Activated naive CD4-positive, alpha-beta T cell treated with anti-CD3 and anti-CD28 coated beads, Interleukin-2, amount 10 ng/mL, durations not matched to agents 7 days and 5 days (primary cell): Measurements from ENCODE around the gene RFXANK.

Experiments
- CTCF ChIA-PET: fragments of 350-600 bp; sonication (Branson Sonifier 250); formaldehyde crosslinking; loops from one replicate; lab custom pipeline; 2021; ENCODE audit warnings: antibody characterized with exemption; lab: Charles Lee
- DNase-seq: peaks from one replicate; pipeline ENCODE4 v3.0.0-alpha.2; 2020
- H3K27ac Mint-ChIP-seq: one replicate; pipeline ENCODE4 v1.8.0; 2021; ENCODE audit warnings: mild to moderate bottlenecking, moderate library complexity, mixed read lengths
- H3K27me3 Mint-ChIP-seq: one replicate; pipeline ENCODE4 v1.8.0; 2021; ENCODE audit warnings: mild to moderate bottlenecking, mixed read lengths
- H3K36me3 Mint-ChIP-seq: one replicate; pipeline ENCODE4 v1.8.0; 2021; ENCODE audit warnings: mixed read lengths
- H3K4me1 Mint-ChIP-seq: one replicate; pipeline ENCODE4 v1.8.0; 2021; ENCODE audit warnings: mixed read lengths
- H3K4me3 Mint-ChIP-seq: one replicate; pipeline ENCODE4 v1.8.0; 2021; ENCODE audit warnings: mild to moderate bottlenecking, moderate library complexity, mixed read lengths
- H3K9me3 Mint-ChIP-seq: one replicate; pipeline ENCODE4 v1.8.0; 2021; ENCODE audit warnings: mixed read lengths

The RFXANK gene

DNA sequence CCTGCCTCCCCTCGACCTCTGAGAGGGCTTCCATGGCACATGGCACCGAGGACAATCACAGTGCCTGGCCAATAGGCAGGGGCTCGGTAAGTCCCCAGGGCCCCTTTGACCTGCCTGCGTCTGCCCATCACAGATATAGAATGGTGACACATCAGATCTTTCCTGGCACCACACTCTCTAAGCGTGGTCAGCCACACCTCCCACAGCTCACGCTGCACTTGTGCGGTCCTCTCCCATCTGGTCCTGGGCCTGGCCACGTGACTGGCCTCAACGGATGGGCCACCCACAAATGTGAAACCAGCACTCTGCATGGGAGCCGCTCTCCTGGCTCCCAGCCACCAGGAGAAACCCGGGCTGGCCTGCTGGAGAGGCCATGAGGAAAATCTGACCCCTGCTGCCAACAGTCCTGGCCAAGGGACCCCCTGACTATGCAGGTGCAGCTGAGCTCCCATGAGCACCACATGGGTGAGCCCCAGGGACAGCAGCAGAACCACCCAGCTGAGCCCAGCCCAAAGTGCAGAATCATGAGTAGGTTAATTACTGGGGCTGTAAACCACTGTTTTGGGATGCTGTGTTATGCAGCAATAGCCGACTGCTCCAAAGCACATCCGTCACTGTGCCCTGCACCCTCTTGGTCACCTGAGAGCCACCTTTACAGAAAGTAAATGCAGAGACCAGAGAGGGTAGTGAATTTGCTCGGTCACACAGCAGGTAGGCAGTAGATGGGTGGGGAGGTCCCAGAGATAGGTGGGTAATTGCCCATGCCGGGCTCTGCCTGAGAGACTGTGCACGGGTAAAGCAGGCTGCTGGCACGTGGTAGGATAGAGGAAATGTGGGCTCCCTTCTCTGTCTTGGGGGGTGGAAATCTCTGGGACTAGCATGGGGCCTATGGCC lies 12.3 kb upstream of the RFXANK start:
- Mint-ChIP-seq H3K27ac (no peak overlapping the region), H3K4me1 (no peaks in the 10 kb centered on the region), H3K9me3 (no peaks in the 10 kb centered on the region), H3K36me3 (peaks cover 19% of the 10 kb centered on the region), H3K4me3 (no peak overlapping the region), H3K27me3 (no peaks in the 10 kb centered on the region)
- CTCF ChIA-PET: interaction anchor here (1.3 kb wide), 1 partner anchor 11 kb away, joined by 3 read pairs; no protein-coding TSS in a partner anchor
- DNase-seq: no peak

GRCh38 chr19:19181488-19181998 lies 10.5 kb upstream of the RFXANK start:
- Mint-ChIP-seq H3K27ac (no peak overlapping the region), H3K9me3 (peaks cover 3% of the 10 kb centered on the region), H3K36me3 (peaks cover 24% of the 10 kb centered on the region), H3K27me3 (no peaks in the 10 kb centered on the region), H3K4me3 (no peak overlapping the region), H3K4me1 (peaks cover 7% of the 10 kb centered on the region)
- CTCF ChIA-PET: no interaction called here
- no peak for DNase-seq

DNA sequence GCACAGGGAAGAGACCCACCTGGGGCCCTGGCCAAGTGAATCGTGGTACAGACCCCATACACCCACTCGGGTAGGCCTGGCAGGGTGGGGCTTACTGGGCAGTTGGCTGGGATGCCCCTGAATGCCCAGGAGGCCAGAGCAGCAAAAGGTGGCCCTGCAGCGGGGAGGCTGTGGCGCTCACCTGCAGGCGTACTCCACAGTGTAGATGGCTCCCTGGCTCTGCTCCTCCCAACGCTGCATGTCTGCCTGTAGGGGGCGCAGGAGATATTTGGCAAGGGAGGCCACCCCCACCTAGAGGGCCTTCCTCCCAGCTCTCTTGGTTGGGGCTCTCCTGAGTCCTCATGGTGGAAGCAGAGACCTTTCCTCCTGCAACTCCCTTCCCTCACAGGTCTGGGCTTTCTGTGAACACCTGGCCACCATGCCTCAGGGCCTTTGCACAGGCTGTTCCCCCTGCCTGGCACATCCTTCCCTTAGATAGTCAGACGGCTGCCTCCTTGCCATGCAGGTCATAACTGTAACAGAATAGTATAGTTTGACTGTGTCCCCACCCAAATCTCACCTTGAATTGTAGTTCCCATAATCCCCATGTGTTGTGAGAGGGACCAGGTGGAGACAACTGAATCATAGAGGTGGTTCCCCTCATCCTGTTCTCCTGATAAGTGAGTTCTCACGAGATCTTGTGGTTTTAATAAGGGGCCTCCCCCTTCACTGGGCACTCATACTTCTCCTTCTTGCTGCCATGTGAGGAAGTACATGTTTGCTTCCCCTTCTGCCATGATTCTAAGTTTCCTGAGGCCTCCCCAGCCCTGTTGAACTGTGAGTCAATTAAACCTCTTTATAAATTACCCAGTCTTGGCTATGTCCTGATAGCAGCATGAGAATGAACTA lies 6.0 kb upstream of the RFXANK start:
- peaks cover 18% of the 10 kb centered on the region for H3K36me3 Mint-ChIP-seq
- peak; percentile 78 for DNase-seq
- H3K4me1 Mint-ChIP-seq: peaks cover 29% of the 10 kb centered on the region
- H3K9me3 Mint-ChIP-seq: peaks cover 3% of the 10 kb centered on the region
- no peak overlapping the region for H3K4me3 Mint-ChIP-seq
- CTCF ChIA-PET: interaction anchor here (0.7 to 3.0 kb wide), 4 partner anchors 12 to 178 kb away, joined by 3 to 16 read pairs (median 3); no protein-coding TSS in a partner anchor
- no peak overlapping the region for H3K27ac Mint-ChIP-seq
- H3K27me3 Mint-ChIP-seq: no peaks in the 10 kb centered on the region

DNA sequence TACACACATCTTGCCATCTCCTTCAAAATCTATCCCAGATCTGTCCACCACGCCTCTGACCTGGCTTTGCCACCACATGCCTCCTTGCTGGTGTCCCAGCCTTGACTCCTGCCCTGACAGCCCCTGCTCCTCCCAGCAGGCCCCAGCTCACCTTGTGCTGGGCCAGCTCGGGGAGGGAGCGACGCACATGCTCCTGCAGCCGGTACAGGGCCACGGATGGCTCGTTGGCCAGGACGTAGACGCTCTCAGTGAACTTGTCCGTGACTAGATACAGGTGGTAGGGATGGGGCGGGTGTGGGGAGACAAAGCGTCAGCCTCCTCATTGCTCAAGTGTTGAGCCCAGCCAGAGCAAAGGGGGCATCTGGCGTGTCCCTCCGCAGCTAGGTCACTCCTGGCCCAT lies 5.3 kb upstream of the RFXANK start:
- DNase-seq: no peak
- CTCF ChIA-PET: no interaction called here
- Mint-ChIP-seq H3K4me1 (peaks cover 35% of the 10 kb centered on the region), H3K4me3 (no peak overlapping the region), H3K9me3 (peaks cover 3% of the 10 kb centered on the region), H3K36me3 (peaks cover 18% of the 10 kb centered on the region), H3K27ac (peak overlapping the region; percentile 28), H3K27me3 (no peaks in the 10 kb centered on the region)

- peak overlapping the region; percentile 99 for H3K4me3 Mint-ChIP-seq
- no peaks in the 10 kb centered on the region for H3K9me3 Mint-ChIP-seq
- no peak for DNase-seq
- H3K27me3 Mint-ChIP-seq: no peaks in the 10 kb centered on the region
- H3K36me3 Mint-ChIP-seq: peaks cover 22% of the 10 kb centered on the region
- CTCF ChIA-PET: interaction anchor here (1.5 to 2.7 kb wide), 3 partner anchors 17 to 173 kb away, joined by 3 to 8 read pairs (median 3); no protein-coding TSS in a partner anchor
- H3K27ac Mint-ChIP-seq: peak overlapping the region; percentile 98
- peaks cover 54% of the 10 kb centered on the region for H3K4me1 Mint-ChIP-seq
These were observed 335 bp upstream of the RFXANK start for GRCh38 chr19:19191768-19192077.

- peak overlapping the region; percentile 99 for H3K4me3 Mint-ChIP-seq
- CTCF ChIA-PET: interaction anchor here (0.8 to 1.5 kb wide), 3 partner anchors 9 to 33 kb away, joined by 3 read pairs; no protein-coding TSS in a partner anchor
- no peaks in the 10 kb centered on the region for H3K27me3 Mint-ChIP-seq
- H3K9me3 Mint-ChIP-seq: no peaks in the 10 kb centered on the region
- peak overlapping the region; percentile 98 for H3K27ac Mint-ChIP-seq
- peaks cover 22% of the 10 kb centered on the region for H3K36me3 Mint-ChIP-seq
- no peak for DNase-seq
- H3K4me1 Mint-ChIP-seq: peaks cover 54% of the 10 kb centered on the region
These were observed 909 bp downstream of the RFXANK start for GRCh38 chr19:19192910-19193423.

DNA sequence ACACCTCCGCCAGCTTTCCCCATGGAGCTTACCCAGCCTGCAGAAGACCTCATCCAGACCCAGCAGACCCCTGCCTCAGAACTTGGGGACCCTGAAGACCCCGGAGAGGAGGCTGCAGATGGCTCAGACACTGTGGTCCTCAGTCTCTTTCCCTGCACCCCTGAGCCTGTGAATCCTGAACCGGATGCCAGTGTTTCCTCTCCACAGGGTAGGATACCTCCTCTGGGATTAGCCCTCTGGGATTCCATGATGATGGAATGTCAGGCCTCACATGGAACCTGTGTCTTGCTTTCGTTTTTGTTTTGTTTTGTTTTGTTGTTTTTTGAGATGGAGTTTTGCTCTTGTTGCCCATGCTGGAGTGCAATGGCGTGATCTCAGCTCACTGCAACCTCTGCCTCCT lies 1.9 kb downstream of the RFXANK start:
- H3K9me3 Mint-ChIP-seq: no peaks in the 10 kb centered on the region
- H3K36me3 Mint-ChIP-seq: peaks cover 27% of the 10 kb centered on the region
- H3K4me1 Mint-ChIP-seq: peaks cover 51% of the 10 kb centered on the region
- H3K4me3 Mint-ChIP-seq: peak overlapping the region; percentile 99
- H3K27me3 Mint-ChIP-seq: no peaks in the 10 kb centered on the region
- peak overlapping the region; percentile 98 for H3K27ac Mint-ChIP-seq
- no peak for DNase-seq
- CTCF ChIA-PET: interaction anchor here (1.2 kb wide), 1 partner anchor 11 kb away, joined by 3 read pairs; no protein-coding TSS in a partner anchor

- H3K4me1 Mint-ChIP-seq: peaks cover 42% of the 10 kb centered on the region
- H3K9me3 Mint-ChIP-seq: peaks cover 3% of the 10 kb centered on the region
- DNase-seq: no peak
- CTCF ChIA-PET: interaction anchor here (1.0 kb wide), 1 partner anchor 9 kb away, joined by 3 read pairs; no protein-coding TSS in a partner anchor
- H3K27me3 Mint-ChIP-seq: peaks cover 12% of the 10 kb centered on the region
- H3K36me3 Mint-ChIP-seq: peaks cover 25% of the 10 kb centered on the region
- H3K4me3 Mint-ChIP-seq: peak overlapping the region; percentile 88
- H3K27ac Mint-ChIP-seq: peak overlapping the region; percentile 90
These were observed 9.9 kb downstream of the RFXANK start for GRCh38 chr19:19201697-19202630.

- H3K36me3 Mint-ChIP-seq: peaks cover 24% of the 10 kb centered on the region
- H3K9me3 Mint-ChIP-seq: peaks cover 10% of the 10 kb centered on the region
- no peak for DNase-seq
- CTCF ChIA-PET: no interaction called here
- peak overlapping the region; percentile 88 for H3K4me3 Mint-ChIP-seq
- H3K4me1 Mint-ChIP-seq: peaks cover 49% of the 10 kb centered on the region
- peak overlapping the region; percentile 90 for H3K27ac Mint-ChIP-seq
- peaks cover 19% of the 10 kb centered on the region for H3K27me3 Mint-ChIP-seq
These were observed 10.6 kb downstream of the RFXANK start for GRCh38 chr19:19202707-19203011.

GRCh38 chr19:19203012-19203856 lies 11.2 kb downstream of the RFXANK start, which contains the start of gene NR2C2AP:
Gene NR2C2AP, minus strand, starts transcription at chr19:19203414. Its CDS starts 354 bp downstream, at chr19:19203060.
- Mint-ChIP-seq H3K27me3 (peaks cover 20% of the 10 kb centered on the region), H3K27ac (peak within 1 kb of the TSS; percentile 90), H3K4me3 (peak within 1 kb of the TSS; percentile 88), H3K9me3 (peaks cover 12% of the 10 kb centered on the region), H3K4me1 (peaks cover 52% of the 10 kb centered on the region), H3K36me3 (peaks cover 20% of the 10 kb centered on the region)
- DNase-seq: peak; percentile 95
- CTCF ChIA-PET: interaction anchor here (0.7 kb wide), 1 partner anchor 29 kb away, joined by 3 read pairs; no protein-coding TSS in a partner anchor

DNA sequence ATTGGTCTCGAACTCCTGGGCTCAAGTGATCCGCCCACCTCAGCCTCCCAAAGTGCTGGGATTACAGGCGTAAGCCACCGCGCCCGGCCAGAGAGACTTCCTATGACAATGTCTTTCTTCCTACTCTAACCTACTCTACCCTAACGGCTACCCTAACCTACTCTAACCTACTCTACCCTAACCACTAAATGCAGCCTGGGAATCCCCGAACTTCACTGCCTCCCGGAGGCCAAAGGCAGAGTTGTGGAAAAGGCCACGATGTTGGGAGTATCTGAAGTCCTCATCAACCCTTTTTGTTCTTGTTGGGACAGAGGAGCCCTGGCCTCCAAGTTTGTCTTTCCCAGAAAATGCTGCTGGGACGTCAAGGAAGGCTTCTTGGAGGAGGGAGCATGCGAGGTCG lies 12.1 kb downstream of the RFXANK start:
- DNase-seq: no peak
- Mint-ChIP-seq H3K27me3 (peaks cover 22% of the 10 kb centered on the region), H3K4me1 (peaks cover 52% of the 10 kb centered on the region), H3K36me3 (peaks cover 15% of the 10 kb centered on the region), H3K4me3 (peak overlapping the region; percentile 88), H3K27ac (peak overlapping the region; percentile 52), H3K9me3 (peaks cover 12% of the 10 kb centered on the region)
- CTCF ChIA-PET: interaction anchor here (0.7 kb wide), 1 partner anchor 10 kb away, joined by 3 read pairs; no protein-coding TSS in a partner anchor
